HG02943 (cell line): Measurements from ENCODE around the gene ISM1.

Source experiments
- ATAC-seq: cut with Tn5 transposase; IDR thresholded peaks from one replicate; pipeline ENCODE4 v1.9.1; 2021; ENCODE audit warnings: mild to moderate bottlenecking, low read depth, moderate library complexity; ENCODE audit not compliant: unreplicated experiment

ISM1 gene

GRCh38 chr20:13340088-13340487 is 119.0 kb downstream of the ISM1 start:
- no peak for ATAC-seq

- ATAC-seq: no peak
These were observed 120.8 kb downstream of the ISM1 start for GRCh38 chr20:13341737-13342393.

GRCh38 chr20:13342469-13343242 is 121.6 kb downstream of the ISM1 start:
- no peak for ATAC-seq

GRCh38 chr20:13344671-13345070 is 123.6 kb downstream of the ISM1 start:
- no peak for ATAC-seq

- no peak for ATAC-seq
These were observed 127.5 kb downstream of the ISM1 start for GRCh38 chr20:13348311-13349234.

- no peak for ATAC-seq
These were observed 128.1 kb downstream of the ISM1 start for GRCh38 chr20:13349235-13349604.
